ENCODE measurements around the gene GRIP1. TPM values are rescaled to one million over a fixed set of nuclear protein-coding genes. Genes with fewer than 3 reads are reported as not detected.

GRIP1 gene
- total and polyA plus RNA-seq, 2 donors (not counting 3 experiments of a cell fraction or from before 2014, with no cell fraction given) = 0.04 to 0.69 TPM

GRCh38 chr12:66599816-66600215 lies 79.1 kb downstream of the GRIP1 start:
- POLR2A ChIA-PET = no interaction called here
- CTCF ChIA-PET = interaction anchor here (1.4 kb wide), 1 partner anchor 11 kb away, joined by 4 read pairs; no protein-coding TSS in a partner anchor
- dilution Hi-C loops (cut with MboI; ENCODE audit: extremely low pct_ligation_motif_present, low sequenced_read_pairs) = no loop called here
- Histone ChIP-seq H3K4me1 (ENCODE audit: control insufficient read depth, extremely low read depth, insufficient read depth, low read length) (peaks cover 8% of the 10 kb centered on the region), H3K4me3 (replicated peaks in 1 of 3; ENCODE audit: insufficient read depth in 1 of 3, low read depth in 1 of 3, low read length in 3 of 3) (no peak overlapping the region), H3K9me3 (replicated peaks; ENCODE audit: control insufficient read depth, insufficient read depth, low read length) (no peaks in the 10 kb centered on the region), H3K9ac (replicated peaks; ENCODE audit: extremely low read depth, insufficient read depth, low read length) (no peak overlapping the region), H3K27me3 (ENCODE audit: control insufficient read depth in 2 of 2, insufficient read depth in 2 of 2, low read length in 2 of 2) (peaks cover 2 to 9% of the 10 kb centered on the region in 2 experiments), H3K9me1 (replicated peaks; ENCODE audit: control insufficient read depth, extremely low read depth, insufficient read depth, low read length) (no peaks in the 10 kb centered on the region), H3K36me3 (ENCODE audit: control insufficient read depth in 2 of 2, extremely low read depth in 1 of 2, insufficient read depth in 2 of 2, low read length in 2 of 2) (no peaks in the 10 kb centered on the region), H2AFZ (ENCODE audit: low read depth, low read length) (no peak overlapping the region), H4K20me1 (replicated peaks; ENCODE audit: control insufficient read depth, extremely low read depth, insufficient read depth, low read length) (no peaks in the 10 kb centered on the region), H3K27ac (ENCODE audit: insufficient read depth, low read depth, low read length) (no peak overlapping the region), H3K4me2 (ENCODE audit: insufficient read depth, low read length) (no peak overlapping the region), H3K79me2 (ENCODE audit: control insufficient read depth, insufficient read depth, low read length) (no peaks in the 10 kb centered on the region)
- DNase-seq (ENCODE audit: low read depth, low spot score) (no peak), FAIRE-seq (no peak)
- no TSS peak for BruUV-seq (replicated peaks)
- TF ChIP-seq CTCF (IDR thresholded peaks at IDR 0.05; ENCODE audit: extremely low read depth in 1 of 2, insufficient read depth in 1 of 2, low read depth in 1 of 2, low read length in 2 of 2) (no peak), POLR2A (IDR thresholded peaks at IDR 0.05; ENCODE audit: low read depth, low read length) (no peak), POLR2AphosphoS5 (IDR thresholded peaks at IDR 0.05; ENCODE audit: insufficient read depth, low read depth, low read length) (no peak), EZH2 (IDR thresholded peaks at IDR 0.05; ENCODE audit: borderline replicate concordance, low read depth, low read length, severe bottlenecking) (no peak), JUN (IDR thresholded peaks at IDR 0.05; ENCODE audit: borderline replicate concordance, insufficient read depth, insufficient read length, low read depth) (no peak), GATA2 (IDR thresholded peaks at IDR 0.05; ENCODE audit: insufficient read depth, insufficient read length, low read depth, low read length) (no peak), FOS (IDR thresholded peaks at IDR 0.05; ENCODE audit: borderline replicate concordance, insufficient read depth, low read length) (no peak), MAX (IDR thresholded peaks at IDR 0.05; ENCODE audit: insufficient read depth, insufficient read length) (no peak), MYC (IDR thresholded peaks at IDR 0.05; ENCODE audit: low read depth, low read length) (no peak)
- intact Hi-C loops (cut with micrococcal nuclease) = loop anchor here (10.0 kb wide), 2 partner anchors 65 to 925 kb away; no protein-coding TSS in a partner anchor

Measured in endothelial cell of umbilical vein (primary cell).